ENCODE measurements around the gene TMEM87B. TPM values are rescaled to one million over a fixed set of nuclear protein-coding genes. Genes with fewer than 3 reads are reported as not detected.
"Not testable (repeated sequence)": the region's sequence is repeated elsewhere in the genome, so short reads cannot be mapped to it uniquely, and the experiment has no call there.

The TMEM87B gene
- total RNA-seq, 2 experiments from 2014 or later = 20.1 to 22.7 TPM

GRCh38 chr2:112087346-112088020, 32.4 kb downstream of the TMEM87B start:
- H3K27me3 Mint-ChIP-seq = no peaks in the 10 kb centered on the region
- no peak for DNase-seq
- H3K27ac Mint-ChIP-seq = no peak overlapping the region
- ChIA-PET POLR2A (no interaction called here), CTCF (no interaction called here)
- no peak overlapping the region for H3K4me3 Mint-ChIP-seq
- H3K9me3 Mint-ChIP-seq = no peaks in the 10 kb centered on the region
- peaks cover 7% of the 10 kb centered on the region for H3K4me1 Mint-ChIP-seq
- H3K36me3 Mint-ChIP-seq (ENCODE audit: low read depth) = peaks cover 73% of the 10 kb centered on the region

- no peak for DNase-seq
- H3K36me3 Mint-ChIP-seq (ENCODE audit: low read depth) = peaks cover 69% of the 10 kb centered on the region
- POLR2A ChIA-PET = no interaction called here
- H3K9me3 Mint-ChIP-seq = no peaks in the 10 kb centered on the region
- H3K27me3 Mint-ChIP-seq = no peaks in the 10 kb centered on the region
- no peak overlapping the region for H3K27ac Mint-ChIP-seq
- peaks cover 14% of the 10 kb centered on the region for H3K4me1 Mint-ChIP-seq
- CTCF ChIA-PET = no interaction called here
- H3K4me3 Mint-ChIP-seq = no peak overlapping the region
These were observed 34.3 kb downstream of the TMEM87B start for GRCh38 chr2:112089375-112089774.

- Mint-ChIP-seq H3K9me3 (no peaks in the 10 kb centered on the region), H3K27me3 (no peaks in the 10 kb centered on the region), H3K27ac (no peak overlapping the region), H3K4me1 (peaks cover 25% of the 10 kb centered on the region), H3K36me3 (ENCODE audit: low read depth) (peaks cover 54% of the 10 kb centered on the region), H3K4me3 (no peak overlapping the region)
- POLR2A ChIA-PET = no interaction called here
- no peak for DNase-seq
- CTCF ChIA-PET = interaction anchor here (0.7 kb wide), 1 partner anchor 29 kb away, joined by 3 read pairs; no protein-coding TSS in a partner anchor
These were observed 37.4 kb downstream of the TMEM87B start for GRCh38 chr2:112092286-112093041.

- no peaks in the 10 kb centered on the region for H3K9me3 Mint-ChIP-seq
- no peak overlapping the region for H3K27ac Mint-ChIP-seq
- no peak for DNase-seq
- CTCF ChIA-PET = interaction anchor here (0.7 kb wide), 1 partner anchor 28 kb away, joined by 3 read pairs; no protein-coding TSS in a partner anchor
- H3K4me3 Mint-ChIP-seq = no peak overlapping the region
- H3K36me3 Mint-ChIP-seq (ENCODE audit: low read depth) = peaks cover 54% of the 10 kb centered on the region
- POLR2A ChIA-PET = no interaction called here
- H3K4me1 Mint-ChIP-seq = peaks cover 25% of the 10 kb centered on the region
- no peaks in the 10 kb centered on the region for H3K27me3 Mint-ChIP-seq
These were observed 38.1 kb downstream of the TMEM87B start for GRCh38 chr2:112093216-112093615.

DNA sequence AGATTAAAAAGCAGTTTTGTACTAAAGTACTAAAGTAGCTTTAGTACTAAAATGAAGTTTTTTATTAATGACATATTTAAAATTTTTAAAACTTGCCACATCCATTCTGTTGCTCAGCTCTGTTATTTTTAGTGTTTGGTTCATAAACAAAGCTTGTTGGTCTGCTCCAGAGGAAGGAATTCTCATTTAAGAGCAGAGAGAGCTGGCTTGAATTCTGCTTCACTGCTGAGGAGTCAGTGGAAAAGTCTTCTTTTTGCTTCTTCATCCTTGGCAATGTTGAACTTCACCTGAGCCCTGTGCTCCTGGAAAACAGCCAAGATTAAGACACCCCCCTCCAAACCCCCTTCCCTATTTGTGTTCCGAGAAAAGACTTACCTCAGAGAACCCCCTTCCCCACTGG, 40.6 kb downstream of the TMEM87B start:
- Mint-ChIP-seq H3K4me3 (no peak overlapping the region), H3K9me3 (no peaks in the 10 kb centered on the region), H3K4me1 (peaks cover 25% of the 10 kb centered on the region), H3K36me3 (ENCODE audit: low read depth) (peaks cover 47% of the 10 kb centered on the region), H3K27me3 (no peaks in the 10 kb centered on the region), H3K27ac (no peak overlapping the region)
- ChIA-PET POLR2A (no interaction called here), CTCF (no interaction called here)
- DNase-seq = no peak

DNA sequence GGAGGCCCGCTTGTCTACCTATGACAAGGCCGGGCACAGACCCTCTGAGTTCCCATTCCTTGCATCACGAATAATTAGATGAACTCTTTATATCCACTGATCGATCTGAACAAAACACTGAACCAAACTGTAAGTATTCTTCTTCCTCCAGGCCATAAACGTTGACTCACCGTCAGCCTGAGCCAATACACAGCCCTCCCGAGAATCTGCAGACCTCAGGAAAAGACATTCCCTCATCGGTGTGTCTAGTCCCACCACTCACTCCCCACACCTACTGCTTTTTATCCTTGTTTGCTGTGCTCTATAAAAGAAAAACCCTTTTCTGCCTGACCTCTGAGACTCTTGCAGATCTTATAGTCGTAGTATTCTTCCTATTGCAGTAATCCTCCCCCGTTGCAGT, 41.0 kb downstream of the TMEM87B start:
- Mint-ChIP-seq H3K36me3 (ENCODE audit: low read depth) (peaks cover 47% of the 10 kb centered on the region), H3K4me1 (peaks cover 25% of the 10 kb centered on the region), H3K4me3 (no peak overlapping the region), H3K9me3 (no peaks in the 10 kb centered on the region), H3K27ac (no peak overlapping the region), H3K27me3 (no peaks in the 10 kb centered on the region)
- ChIA-PET POLR2A (no interaction called here), CTCF (no interaction called here)
- DNase-seq = no peak

GRCh38 chr2:112108178-112108832, 53.2 kb downstream of the TMEM87B start:
- CTCF ChIA-PET = interaction anchor here (0.9 kb wide), 1 partner anchor 13 kb away, joined by 4 read pairs; no protein-coding TSS in a partner anchor
- no peaks in the 10 kb centered on the region for H3K27me3 Mint-ChIP-seq

GRCh38 chr2:112109278-112109677, 54.2 kb downstream of the TMEM87B start:
- no peak overlapping the region for H3K27ac Mint-ChIP-seq
- peaks cover 30% of the 10 kb centered on the region for H3K9me3 Mint-ChIP-seq
- H3K4me3 Mint-ChIP-seq = no peak overlapping the region
- peaks cover 71% of the 10 kb centered on the region for H3K36me3 Mint-ChIP-seq (ENCODE audit: low read depth)
- CTCF ChIA-PET = interaction anchor here (1.0 kb wide), 1 partner anchor 943 kb away, joined by 4 read pairs; no protein-coding TSS in a partner anchor
- POLR2A ChIA-PET = no interaction called here
- no peaks in the 10 kb centered on the region for H3K27me3 Mint-ChIP-seq
- DNase-seq = no peak
- no peaks in the 10 kb centered on the region for H3K4me1 Mint-ChIP-seq

More at GRCh38 chr2:112108178-112108832, 53.2 kb downstream of the TMEM87B start:
- no peak overlapping the region for H3K4me3 Mint-ChIP-seq
- POLR2A ChIA-PET = no interaction called here
- H3K4me1 Mint-ChIP-seq = no peaks in the 10 kb centered on the region
- peaks cover 78% of the 10 kb centered on the region for H3K36me3 Mint-ChIP-seq (ENCODE audit: low read depth)
- no peak for DNase-seq
- H3K27ac Mint-ChIP-seq = no peak overlapping the region
- H3K9me3 Mint-ChIP-seq = peaks cover 30% of the 10 kb centered on the region

DNA sequence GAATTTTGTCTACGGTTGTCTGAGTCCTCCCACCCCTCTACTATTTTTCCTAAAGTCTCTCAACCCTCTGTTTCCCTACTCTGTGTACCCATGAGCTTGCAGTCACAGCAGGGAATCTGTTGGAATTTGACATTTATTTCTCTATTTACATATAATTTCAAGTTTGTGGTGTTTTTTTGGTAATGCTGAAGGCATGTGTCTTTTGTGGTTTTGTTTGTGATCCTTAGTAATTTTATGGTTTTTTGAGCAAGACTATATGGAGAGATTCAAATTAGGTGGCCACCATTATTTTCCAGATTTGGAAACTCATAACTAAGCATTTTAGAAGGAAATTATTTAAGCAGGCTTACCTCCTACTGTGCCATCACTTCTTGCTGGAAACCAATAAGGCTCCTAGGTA, 55.9 kb downstream of the TMEM87B start:
- Mint-ChIP-seq H3K4me3 (no peak overlapping the region), H3K4me1 (no peaks in the 10 kb centered on the region), H3K27me3 (no peaks in the 10 kb centered on the region), H3K36me3 (ENCODE audit: low read depth) (peaks cover 71% of the 10 kb centered on the region), H3K9me3 (peaks cover 30% of the 10 kb centered on the region), H3K27ac (no peak overlapping the region)
- ChIA-PET CTCF (no interaction called here), POLR2A (no interaction called here)
- no peak for DNase-seq

- H3K4me1 Mint-ChIP-seq, H3K27me3 Mint-ChIP-seq, DNase-seq, CTCF ChIA-PET, H3K4me3 Mint-ChIP-seq, H3K27ac Mint-ChIP-seq, POLR2A ChIA-PET: not testable (repeated sequence)
- H3K36me3 Mint-ChIP-seq (ENCODE audit: low read depth) = peaks cover 63% of the 10 kb centered on the region
- peaks cover 28% of the 10 kb centered on the region for H3K9me3 Mint-ChIP-seq
These were observed 58.3 kb downstream of the TMEM87B start for GRCh38 chr2:112113354-112113753.

GRCh38 chr2:112118148-112118547, 63.1 kb downstream of the TMEM87B start:
- Mint-ChIP-seq H3K36me3 (ENCODE audit: low read depth) (peaks cover 18% of the 10 kb centered on the region), H3K4me3 (no peak overlapping the region), H3K4me1 (no peaks in the 10 kb centered on the region), H3K27me3 (no peaks in the 10 kb centered on the region), H3K9me3 (no peaks in the 10 kb centered on the region), H3K27ac (no peak overlapping the region)
- ChIA-PET CTCF (no interaction called here), POLR2A (no interaction called here)
- no peak for DNase-seq

GRCh38 chr2:112121682-112122254, 66.7 kb downstream of the TMEM87B start:
- peak; percentile 68 for DNase-seq
- CTCF ChIA-PET = interaction anchor here (0.7 to 1.6 kb wide), 19 partner anchors 15 to 605 kb away, joined by 3 to 6 read pairs (median 3); partner anchors contain the start of genes FBLN7 and RGPD8

GRCh38 chr2:112129060-112129459, 74.0 kb downstream of the TMEM87B start:
- peaks cover 6% of the 10 kb centered on the region for H3K4me1 Mint-ChIP-seq
- no peak for DNase-seq
- ChIA-PET CTCF (no interaction called here), POLR2A (no interaction called here)
- H3K27me3 Mint-ChIP-seq = no peaks in the 10 kb centered on the region
- no peak overlapping the region for H3K27ac Mint-ChIP-seq
- H3K36me3 Mint-ChIP-seq (ENCODE audit: low read depth) = peaks cover 7% of the 10 kb centered on the region
- no peak overlapping the region for H3K4me3 Mint-ChIP-seq
- peaks cover 10% of the 10 kb centered on the region for H3K9me3 Mint-ChIP-seq

More at GRCh38 chr2:112121682-112122254, 66.7 kb downstream of the TMEM87B start:
- Mint-ChIP-seq H3K9me3 (no peaks in the 10 kb centered on the region), H3K27me3 (no peaks in the 10 kb centered on the region), H3K4me1 (no peaks in the 10 kb centered on the region), H3K27ac (no peak overlapping the region), H3K36me3 (ENCODE audit: low read depth) (peaks cover 18% of the 10 kb centered on the region), H3K4me3 (no peak overlapping the region)
- POLR2A ChIA-PET = interaction anchor here (0.6 kb wide), 1 partner anchor 83 kb away, joined by 3 read pairs; no protein-coding TSS in a partner anchor
